Mucosa of gallbladder (tissue), 1 donor: ENCODE data around the gene HJURP. TPM values are rescaled to one million over a fixed set of nuclear protein-coding genes. Genes with fewer than 3 reads are reported as not detected.

Experiments used
- DNase-seq: peaks from one replicate; pipeline ENCODE4 v3.0.0-alpha.2; 2020; ENCODE audit warnings: low spot score
- total RNA-seq: library from RNA; stranded (reverse); gene quantifications from one replicate; pipeline ENCODE4 v1.2.1, GENCODE V29; 2021
- donor health status: DM: no; HTN: no; CAD: no.

Gene HJURP
- total RNA-seq, 1 donor from 2014 or later = 1.9 TPM

DNA sequence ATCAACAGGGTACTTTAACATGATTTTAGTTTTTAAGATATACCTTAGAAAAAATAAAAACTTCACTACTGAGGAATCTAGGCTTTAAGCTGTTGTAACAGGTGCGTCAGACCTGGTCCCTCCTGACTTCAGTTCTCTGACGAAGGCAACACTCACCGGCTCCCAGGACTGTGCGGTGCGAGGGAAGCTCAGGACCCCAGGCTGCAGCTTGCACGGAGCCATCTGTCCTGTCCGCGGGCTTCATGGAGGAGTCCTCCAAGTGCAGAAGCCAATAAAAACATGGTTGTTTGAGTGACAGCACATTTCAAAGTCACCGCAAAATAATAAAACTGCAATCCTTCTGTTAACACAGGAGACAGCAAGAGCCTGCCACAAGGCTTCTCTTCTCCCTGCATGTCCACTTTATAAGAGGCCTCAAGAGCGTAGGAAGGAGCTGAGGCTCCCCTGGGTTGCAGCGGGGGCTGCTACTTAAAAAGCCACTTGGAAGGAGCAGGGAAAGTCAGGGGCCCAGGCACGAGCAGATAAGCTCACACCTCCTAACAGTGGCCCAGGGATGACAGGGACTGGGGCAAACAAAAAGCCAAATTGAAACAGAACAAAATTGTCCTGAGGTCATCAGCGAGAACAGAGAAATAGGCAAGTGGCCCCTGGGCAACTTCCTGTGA, 4.6 kb downstream of the HJURP start:
- no peak for DNase-seq

DNA sequence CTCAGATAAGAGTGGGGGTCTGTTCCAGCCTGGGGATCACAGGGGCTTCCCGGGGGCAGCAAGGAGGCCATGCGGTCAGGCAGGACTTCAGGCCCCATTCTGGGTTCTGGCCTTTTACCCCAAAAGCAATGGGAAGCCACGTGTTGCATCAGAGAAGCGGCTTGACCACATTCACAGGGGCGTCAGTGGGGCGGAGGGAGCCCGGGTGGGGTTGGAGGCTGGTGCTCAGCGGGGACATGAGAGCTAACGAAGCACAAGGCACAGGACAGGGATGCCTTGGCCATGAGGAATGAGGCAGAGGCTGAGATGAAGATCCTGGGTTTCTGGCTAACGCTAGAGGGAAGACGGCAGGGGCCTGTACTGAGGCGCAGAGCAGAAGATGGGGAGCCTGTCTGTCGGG, 6.1 kb downstream of the HJURP start:
- no peak for DNase-seq

DNA sequence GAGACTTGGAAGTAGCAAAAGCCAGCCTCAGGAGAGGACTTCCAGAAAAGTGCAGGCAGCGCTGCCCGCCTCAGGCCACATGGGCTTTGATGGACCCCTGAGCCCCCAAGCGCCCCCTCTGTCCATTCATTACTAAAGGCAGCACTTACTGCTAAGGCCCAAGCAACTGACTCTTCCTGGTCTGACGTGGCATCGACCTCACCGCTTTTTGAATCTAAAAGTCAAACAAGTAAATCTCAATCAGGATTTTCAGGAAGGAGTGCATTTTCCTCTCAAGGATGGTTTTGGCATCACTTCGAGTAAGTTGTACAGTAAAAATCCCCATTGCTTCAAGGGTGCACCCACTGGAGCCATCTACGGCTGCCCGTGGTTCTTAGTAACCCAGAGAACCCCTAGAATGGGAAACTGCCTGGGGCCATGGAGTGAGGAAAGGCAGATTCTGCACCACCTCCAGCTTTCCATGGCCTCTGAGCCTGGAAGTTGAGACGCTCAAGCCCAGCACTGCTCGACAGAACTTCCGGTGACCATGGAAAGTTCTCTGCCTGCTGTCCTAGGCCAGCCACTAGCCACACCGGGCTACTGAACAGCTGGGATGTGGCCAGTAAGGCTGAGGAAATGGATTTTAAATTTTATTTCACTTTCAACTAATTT, 7.0 kb downstream of the HJURP start:
- DNase-seq = no peak

DNA sequence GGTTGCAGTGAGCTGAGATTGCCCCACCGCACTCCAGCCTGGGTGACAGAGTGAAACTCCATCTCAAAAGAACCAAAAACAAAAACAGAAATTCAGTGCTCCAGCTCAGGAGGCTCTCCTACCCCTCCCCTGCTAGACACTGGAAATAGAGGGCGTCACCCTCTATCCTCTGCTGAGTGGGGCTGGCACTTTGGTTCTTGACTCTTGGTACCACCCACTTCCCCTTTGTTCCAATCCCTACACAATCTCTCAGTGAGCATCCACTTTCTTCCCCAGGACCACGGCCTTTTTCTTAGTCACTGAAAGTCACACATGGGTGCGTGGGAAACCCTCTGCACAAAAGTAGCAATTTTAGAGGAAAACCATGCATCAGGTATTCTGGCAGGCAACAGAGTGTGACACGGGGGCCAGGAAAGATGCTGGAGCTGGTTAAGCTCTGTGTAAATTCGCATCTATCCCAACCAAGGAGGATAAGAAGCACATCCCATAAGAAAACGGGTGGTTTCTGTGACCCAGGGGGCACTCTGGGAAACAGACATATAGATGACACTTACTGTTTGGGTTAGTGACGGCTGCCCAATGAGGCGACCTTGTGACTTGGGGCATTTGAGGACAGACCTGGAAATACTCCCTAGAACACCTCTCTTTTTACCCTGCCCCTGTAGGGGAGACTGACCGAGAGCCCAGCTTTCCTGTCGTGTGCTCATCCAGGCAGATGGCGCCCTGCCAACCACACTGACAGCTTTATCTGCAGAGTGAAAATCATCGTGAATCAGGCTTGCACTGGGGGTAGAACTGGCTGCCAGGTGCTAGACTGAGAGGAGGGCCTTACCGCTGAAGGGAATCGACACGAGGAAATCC, 7.7 kb downstream of the HJURP start:
- no peak for DNase-seq

DNA sequence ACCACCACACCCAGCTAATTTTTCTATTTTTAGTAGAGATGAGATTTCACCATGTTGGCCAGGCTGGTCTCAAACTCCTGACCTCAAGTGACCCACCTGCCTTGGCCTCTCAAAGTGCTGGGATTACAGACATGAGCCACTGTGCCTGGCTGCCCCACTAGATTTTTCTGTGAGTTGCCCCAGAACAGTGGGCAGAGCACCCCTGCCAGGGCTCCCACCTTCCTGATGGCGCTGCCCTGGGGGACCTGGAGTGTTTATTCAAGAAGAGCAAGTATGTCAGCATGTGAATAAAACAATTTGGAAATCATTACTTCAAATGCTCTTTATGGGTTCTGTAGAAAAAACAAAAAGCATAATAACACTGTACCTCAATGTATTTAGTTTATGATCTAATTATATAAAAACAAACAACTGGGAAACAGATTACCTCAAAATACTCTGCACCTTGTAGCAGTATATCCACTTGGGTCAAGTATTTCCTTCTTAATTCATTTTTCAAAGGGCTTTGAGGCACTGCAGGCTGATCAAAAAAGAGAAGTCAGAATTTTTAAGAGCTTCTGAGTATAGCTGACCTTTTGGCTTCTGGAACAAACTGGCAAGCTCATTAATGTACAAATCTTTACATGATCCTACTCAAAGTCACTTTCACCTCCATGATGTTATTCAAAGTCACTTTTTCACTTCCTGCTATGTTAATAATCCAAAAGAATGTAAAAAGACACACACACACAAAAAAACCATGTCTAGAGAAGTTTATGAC, 8.9 kb downstream of the HJURP start:
- DNase-seq = no peak

DNA sequence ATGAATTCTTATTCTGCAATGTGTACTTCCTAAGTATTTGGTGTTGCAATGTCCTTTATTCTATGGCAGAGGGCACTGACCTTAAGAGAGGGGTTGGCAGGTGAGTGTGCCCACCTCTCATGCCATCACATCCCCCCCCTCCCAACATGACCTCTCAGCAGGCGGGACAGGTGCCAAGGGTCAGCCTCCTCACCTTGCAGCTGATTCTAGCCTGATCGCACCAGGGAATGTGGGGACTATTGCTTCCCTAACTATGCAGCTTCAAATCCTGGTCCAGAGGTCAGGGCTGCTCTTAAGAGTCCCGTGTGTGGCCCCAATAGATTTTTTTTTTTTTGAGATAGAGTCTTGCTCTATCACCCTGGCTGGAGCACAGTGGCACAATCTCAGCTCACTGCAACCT, 9.5 kb downstream of the HJURP start:
- DNase-seq = no peak

DNA sequence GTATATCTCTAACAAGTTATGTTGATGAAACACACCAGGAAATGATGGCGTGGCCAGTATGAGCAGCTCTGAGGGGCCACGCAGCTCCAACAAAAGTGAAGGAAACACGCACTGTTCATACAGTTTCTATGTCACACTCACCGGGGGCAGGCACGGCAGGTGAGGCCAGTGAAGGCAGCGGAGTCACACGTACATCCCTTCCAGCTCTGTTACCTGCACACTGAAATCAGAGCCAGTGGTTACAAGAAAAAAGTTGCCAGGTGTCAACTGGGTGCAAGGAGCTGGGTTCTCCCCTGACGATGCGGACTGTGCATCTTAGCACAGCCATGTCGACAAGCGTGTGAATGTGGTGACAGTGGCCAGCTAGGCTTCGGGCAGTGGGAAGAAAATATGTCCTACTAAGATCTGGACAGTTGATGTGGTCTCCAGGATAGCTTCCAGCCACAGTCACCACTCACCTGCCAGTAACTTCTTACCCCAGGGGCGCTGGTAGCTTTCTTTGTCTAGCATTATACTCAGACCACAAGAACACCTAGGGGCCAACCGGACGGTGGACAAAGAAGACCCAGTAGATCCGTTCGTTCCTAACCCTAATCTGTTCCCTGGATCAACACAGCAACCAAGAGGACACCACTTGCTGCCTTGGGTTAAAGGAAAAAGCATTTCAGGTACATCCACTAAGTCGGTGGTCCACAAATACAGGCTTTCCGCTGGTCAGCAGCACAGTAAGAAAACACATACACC, 10.1 kb downstream of the HJURP start:
- no peak for DNase-seq

DNA sequence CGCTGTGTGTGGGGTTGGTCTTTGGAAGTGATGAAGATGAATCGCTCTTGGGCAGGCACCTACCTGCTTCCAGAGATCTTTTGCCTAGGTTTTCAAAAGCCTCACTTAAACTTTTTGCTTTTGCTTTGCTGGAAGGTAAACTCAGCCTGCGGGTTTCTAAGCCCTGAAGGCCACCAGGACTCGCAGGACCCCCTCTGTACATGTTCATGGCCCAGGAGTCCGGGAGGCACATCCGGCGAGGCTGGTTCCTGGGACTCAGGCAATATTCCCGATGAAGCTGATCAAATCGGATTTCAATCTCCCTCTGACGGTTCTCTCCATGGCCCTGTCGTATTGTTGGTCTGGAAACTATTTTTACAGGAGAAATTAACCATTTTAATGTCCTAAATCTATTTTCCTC, 13.2 kb downstream of the HJURP start:
- no peak for DNase-seq

DNA sequence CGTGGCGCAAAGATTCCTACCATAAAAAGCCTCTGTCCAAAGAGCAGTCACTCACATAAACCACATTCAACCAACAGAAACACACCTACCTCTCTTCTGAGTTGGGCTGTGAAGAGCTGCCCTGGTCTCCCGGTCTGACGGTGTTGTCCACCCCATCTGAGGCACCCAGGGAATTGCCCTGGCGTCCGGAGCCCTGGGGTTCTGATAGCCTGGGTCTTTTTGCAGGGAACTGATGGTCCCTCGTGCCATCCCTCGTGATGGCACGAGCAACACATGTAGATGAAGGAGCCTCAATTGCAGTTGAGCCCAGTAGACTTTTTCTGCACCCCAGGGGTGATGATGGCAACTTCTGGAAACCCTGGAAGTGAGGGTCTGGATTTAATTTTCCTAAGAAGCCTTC, 13.8 kb downstream of the HJURP start:
- DNase-seq = no peak

DNA sequence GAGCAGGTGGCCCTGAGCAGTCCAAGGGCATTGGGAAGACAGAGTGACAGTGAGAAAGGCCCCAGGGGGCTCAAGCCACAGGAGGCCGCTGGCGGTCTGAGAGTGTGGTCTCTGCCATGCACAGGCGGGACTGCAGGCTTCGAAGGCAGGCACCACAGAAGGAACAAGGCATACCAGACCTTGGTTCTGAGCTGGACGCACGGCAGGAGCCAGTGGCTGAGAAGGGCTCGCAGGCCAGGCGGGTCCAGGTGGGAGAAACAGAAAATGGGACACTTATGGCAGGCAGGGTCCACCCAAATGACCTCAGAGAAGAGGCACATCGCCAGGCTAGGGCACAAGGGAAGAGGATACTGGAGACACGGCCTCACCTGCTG, 14.9 kb downstream of the HJURP start:
- no peak for DNase-seq

DNA sequence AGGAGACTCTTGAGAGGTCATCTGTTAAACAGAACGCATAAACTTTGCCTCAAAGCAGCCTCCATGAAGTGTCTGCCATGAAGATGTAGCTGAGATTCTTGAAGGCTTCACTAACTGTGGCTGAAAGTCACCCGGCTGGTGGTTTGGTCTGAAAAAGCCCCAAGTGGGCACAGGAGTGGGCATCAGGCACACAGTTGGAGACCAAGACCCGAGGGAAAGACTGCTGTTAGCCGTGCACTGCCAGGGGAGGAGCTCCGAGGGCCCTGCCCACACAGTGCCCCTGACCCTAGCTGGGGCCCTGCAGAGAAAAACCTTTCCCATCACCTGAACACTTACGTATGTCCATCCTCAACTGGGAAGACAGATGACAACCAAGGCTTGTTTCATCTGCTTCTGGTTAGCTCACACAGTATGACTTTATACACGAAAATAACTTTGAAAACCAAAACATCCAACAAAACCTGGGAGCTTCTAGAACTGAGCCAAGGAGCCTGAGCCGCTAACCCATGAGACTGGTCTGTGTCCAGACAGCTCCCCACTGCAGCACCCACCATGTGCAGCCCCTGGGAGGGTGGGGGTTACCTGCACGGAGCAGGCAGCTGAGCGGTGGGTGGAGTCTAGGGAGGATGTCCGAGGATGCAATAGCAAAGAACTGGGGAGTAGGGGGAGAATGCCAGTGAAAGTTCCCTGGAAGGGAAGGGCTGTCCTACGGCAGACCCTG, 15.4 kb downstream of the HJURP start:
- DNase-seq = no peak

DNA sequence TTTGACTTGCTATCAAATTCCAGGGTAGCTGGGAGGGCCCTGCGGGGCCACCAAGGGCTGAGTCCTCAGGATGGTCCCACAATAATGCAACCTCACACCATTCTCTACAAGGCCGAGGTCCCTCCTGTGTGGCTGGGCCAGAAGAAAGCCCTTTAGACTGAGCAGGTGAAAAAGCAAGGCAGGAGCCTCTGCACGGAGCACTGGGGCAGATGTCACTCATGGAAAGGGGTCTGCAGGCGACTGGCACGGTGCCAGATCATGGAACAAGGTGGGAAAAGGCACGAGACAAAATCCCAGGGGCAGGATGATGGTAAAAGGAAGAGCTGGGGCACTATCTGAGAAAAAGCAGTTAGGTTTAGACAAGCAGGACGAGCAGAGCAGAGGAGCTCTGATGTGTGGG, 16.1 kb downstream of the HJURP start:
- no peak for DNase-seq

DNA sequence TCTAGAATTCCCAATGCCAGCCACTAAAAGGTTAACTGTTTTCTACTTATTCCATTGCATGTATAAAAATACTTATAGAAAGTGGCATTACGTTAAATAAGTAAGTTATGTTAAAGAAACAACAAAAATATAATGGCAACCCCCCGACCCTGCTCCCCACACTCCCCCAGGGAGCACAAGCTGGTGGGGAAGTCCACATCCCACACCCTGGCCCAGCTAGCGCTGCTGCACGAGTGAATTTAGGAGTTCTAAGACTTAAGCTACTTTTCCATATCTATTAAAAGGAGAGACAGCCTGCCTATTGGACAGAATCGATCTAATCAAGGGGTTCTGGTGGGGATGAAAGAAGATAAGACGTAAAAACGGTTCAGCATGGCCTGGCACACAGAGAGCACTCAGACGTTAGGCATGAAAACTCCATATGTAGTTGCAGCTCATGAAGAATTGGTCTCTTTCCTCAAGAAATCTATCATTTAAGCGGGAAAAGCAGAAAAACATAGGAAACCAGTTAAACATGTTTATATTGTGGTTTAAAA, 16.6 kb downstream of the HJURP start:
- no peak for DNase-seq

DNA sequence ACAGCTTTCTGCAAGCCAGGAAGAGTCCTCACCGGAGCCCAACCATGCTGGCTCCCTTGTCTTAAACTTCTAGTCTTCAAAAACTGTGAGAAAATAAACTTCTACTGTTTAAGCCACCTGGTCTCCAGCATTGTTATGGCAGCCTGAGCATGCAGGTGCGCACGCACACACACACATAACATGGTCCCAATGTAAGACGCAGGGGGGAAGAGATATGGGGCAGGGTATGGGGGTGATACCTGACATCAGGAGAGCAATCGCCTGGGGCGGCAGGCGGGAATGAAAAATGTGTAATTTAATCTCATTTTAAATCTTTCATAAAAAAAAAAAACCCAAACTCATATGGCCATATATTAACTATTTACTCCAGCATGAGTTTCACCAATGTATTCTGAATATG, 18.0 kb downstream of the HJURP start:
- no peak for DNase-seq

DNA sequence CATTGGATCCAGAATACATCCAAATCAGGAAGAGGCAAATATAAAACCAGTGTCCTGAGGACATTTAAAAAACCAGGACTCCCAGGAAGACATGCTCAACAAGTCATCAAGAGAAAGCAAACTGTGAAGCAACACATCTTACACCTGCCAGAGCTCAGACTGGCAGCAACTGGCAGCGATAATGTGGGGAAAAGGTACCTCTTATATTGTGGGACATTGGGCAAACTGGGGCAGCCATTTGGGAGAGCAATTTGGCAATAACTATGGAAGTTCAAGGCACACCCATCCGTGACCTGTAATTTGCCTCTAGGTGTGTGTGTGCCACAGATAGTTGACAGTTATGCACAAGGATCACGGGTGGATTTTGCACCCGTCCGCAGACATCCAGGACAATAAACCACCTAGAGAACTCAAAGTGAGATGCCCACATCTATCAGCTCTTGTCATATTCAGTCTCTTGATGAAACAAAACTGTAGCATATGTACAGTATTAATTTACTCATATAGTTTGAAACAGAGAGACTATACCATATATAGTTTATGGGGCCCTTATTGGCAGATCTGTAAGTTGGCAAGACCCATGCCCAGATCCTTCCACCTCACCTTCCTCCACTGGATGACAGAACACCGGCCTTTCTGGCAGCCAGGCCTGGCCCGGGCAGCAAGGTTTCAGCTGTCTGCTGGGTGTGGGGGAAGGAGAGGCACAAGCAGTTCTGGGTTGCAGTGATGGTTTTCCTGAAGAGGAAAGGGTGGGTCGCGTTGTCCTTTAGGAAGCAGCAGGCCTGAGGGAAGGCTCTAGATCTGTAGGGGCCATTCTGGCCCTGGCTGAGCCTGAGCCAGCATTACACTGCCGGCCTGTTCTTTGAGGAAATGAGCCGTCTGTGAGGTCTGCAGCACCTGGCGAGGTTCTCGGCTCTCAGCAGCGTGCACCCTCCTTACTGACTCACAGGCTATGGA, 18.8 kb downstream of the HJURP start:
- DNase-seq = no peak

DNA sequence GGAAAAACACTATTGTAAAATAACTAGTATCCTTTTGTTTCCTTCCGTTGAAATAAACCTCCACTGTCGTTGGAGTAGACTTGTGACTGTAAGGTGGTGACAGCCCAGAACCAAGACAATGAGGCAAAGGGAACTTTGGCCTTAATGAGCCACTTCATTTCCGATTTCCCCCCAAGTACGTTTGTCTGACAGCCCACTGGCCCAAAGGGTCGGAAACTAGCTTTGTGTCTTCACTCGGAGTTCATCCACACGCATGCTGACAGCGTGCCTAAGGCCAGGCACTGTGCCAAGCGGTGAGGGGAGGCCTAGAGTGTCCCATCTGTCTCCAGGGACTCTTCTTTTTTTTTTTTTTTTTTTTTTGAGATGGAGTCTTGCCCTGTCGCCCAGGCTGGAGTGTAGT, 21.0 kb downstream of the HJURP start:
- no peak for DNase-seq

DNA sequence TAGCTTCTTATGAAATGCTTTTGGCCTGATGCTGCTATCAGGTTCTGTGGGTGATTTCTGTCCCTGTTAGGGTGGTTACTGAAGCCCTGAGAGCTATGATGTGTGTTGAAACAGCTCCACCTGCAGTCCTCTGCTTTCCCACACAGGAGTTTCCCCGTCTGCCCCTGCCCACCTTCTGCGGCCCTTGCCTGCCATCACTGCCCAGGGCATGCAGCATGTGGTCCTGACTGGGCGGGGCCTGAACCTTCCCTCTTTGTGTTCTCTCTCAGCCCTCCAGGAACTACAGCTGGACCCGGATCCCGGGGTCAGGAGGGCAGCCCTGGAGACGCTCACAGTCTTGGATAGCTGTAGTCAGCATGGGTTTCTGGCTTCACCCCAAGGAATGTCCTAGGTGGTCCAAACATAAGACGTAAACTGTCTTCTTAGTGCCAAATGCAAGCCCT, 21.4 kb downstream of the HJURP start:
- DNase-seq = peak; percentile 18

DNA sequence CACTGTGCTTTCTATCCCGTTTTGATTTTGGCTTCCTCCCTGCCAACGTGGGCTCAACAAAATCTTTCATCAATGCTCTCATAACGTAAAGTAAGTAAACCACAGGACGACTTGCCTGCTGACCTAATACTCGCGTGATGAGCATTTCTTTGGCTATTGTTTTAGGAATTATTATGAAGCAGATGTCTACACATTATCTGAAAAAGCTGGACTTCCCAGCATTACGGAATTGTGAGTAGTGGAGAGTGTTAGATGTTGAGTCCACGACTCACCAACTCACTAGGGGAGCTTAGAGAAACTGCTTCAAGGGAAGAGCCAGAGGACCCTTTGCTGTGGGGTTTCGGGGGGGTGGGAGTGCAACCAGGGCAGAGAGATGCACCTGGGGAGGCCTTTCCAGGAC, 21.9 kb downstream of the HJURP start:
- no peak for DNase-seq

DNA sequence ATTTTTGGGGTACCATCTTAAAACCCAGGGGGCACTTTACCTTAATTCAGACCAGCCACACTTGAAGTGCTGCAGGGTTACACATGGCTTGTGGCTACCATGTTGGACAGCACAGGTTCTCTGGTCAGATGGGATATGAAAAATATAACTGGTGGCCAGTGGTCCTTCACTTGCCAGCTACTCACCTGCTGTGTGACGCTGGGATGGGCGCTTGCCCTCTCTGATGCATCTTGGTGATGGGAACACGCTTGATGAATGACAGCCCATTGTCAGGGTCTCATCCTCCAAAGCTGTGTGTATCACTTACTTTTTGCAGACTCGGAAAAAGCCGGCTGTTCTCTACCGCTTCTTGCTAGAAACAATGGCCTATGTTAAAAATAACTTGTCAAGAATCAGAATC, 22.5 kb downstream of the HJURP start:
- no peak for DNase-seq
